HCT116 (cell line): ENCODE results near the gene KRT12. TPM values are rescaled to one million over a fixed set of nuclear protein-coding genes. Genes with fewer than 3 reads are reported as not detected.

Experiments
- ATAC-seq: fragments of 200-7000 bp; cut with Tn5 transposase; 2 replicates; pipeline ENCODE4 v1.9.1; 2020; ENCODE audit warnings: mild to moderate bottlenecking, moderate library complexity
- BruUV-seq: library from RNA; stranded (reverse); fragments of 400-500 nt; replicated peaks from 2 replicates; lab custom pipeline; 2021; lab: Mats Ljungman, UMichigan
- CTCF ChIA-PET: fragments of 300-600 bp; sonication (Branson Sonifier 250); formaldehyde crosslinking; loops from one replicate; lab custom pipeline; 2021; ENCODE audit warnings: antibody characterized with exemption; lab: Charles Lee
- POLR2A ChIA-PET: fragments of 300-600, 350-600 bp; sonication (Branson Sonifier 250); formaldehyde crosslinking; loops from one replicate; lab custom pipeline; 2021; ENCODE audit warnings: antibody characterized with exemption; lab: Charles Lee
- RAD21 ChIA-PET, 2 experiments: fragments of 300-600 bp; sonication (Branson Sonifier 250); formaldehyde crosslinking; loops; one replicate each; lab custom pipeline; 2023; ENCODE audit warnings: low total read pairs in 2 of 2; ENCODE audit not compliant: uncharacterized antibody in 2 of 2, unreplicated experiment in 2 of 2, low non-redundant PET in 1 of 2; lab: Charles Lee
- DNase-seq: peaks from one replicate; pipeline ENCODE4 v3.0.0-alpha.2; 2010; ENCODE audit warnings: low read depth, low spot score
- H2AFZ ChIP-seq: fragments of 200-600 bp; shearing (Covaris generic), sonication (generic); 2 replicates; pipeline ENCODE4 v1.6.1; 2017; ENCODE audit warnings: low read depth, mixed run types, mixed read lengths, antibody characterized with exemption, low read length; ENCODE audit not compliant: poor library complexity, severe bottlenecking
- H3K27ac ChIP-seq: 2 replicates; pipeline ENCODE4 v1.5.1; 2012; ENCODE audit warnings: low read depth, low read length
- H3K27me3 ChIP-seq: fragments of 200-600 bp; sonication (generic); 2 replicates; pipeline ENCODE4 v1.6.1; 2016; ENCODE audit warnings: mixed run types, low read length, mixed read lengths; ENCODE audit not compliant: insufficient read depth
- H3K36me3 ChIP-seq, 2 experiments: fragments of 200-500 bp in 1 of 2; fragments of 200-600 bp in 1 of 2; sonication (Bioruptor generic) in 1 of 2; sonication (generic) in 1 of 2; 2 replicates each; pipeline versions ENCODE4 v1.5.1 to v1.6.1; 2014 to 2016; ENCODE audit warnings: low read length in 2 of 2, inconsistent platforms in 1 of 2, mixed read lengths in 1 of 2, mixed run types in 1 of 2; ENCODE audit not compliant: insufficient read depth in 2 of 2, control insufficient read depth in 1 of 2
- H3K4me1 ChIP-seq, 2 experiments: fragments of 200-600 bp in 1 of 2; sonication (generic) in 1 of 2; 2 replicates each; pipeline versions ENCODE4 v1.5.1 to v1.6.1; 2012 to 2017; ENCODE audit warnings: low read length in 2 of 2, inconsistent platforms in 1 of 2, mild to moderate bottlenecking in 1 of 2, mixed read lengths in 1 of 2, mixed run types in 1 of 2, moderate library complexity in 1 of 2; ENCODE audit not compliant: insufficient read depth in 2 of 2, control insufficient read depth in 1 of 2
- H3K4me2 ChIP-seq: fragments of 200-600 bp; sonication (generic); 2 replicates; pipeline ENCODE4 v1.6.1; 2017; ENCODE audit warnings: mixed run types, low read length, mixed read lengths
- H3K4me3 ChIP-seq, 2 experiments: fragments of 200-600 bp in 1 of 2; sonication (generic) in 1 of 2; replicated peaks in 1 of 2; 2 replicates each; pipeline ENCODE4 v1.5.1; 2011 to 2016; ENCODE audit warnings: low read length in 2 of 2, control low read depth in 1 of 2, low read depth in 1 of 2, mild to moderate bottlenecking in 1 of 2, mixed read lengths in 1 of 2, mixed run types in 1 of 2
- H3K79me2 ChIP-seq: fragments of 200-600 bp; sonication (generic); 2 replicates; pipeline ENCODE4 v1.6.1; 2017; ENCODE audit warnings: mild to moderate bottlenecking, mixed run types, low read length, moderate library complexity, mixed read lengths; ENCODE audit not compliant: insufficient read depth
- H3K9ac ChIP-seq: fragments of 200-600 bp; sonication (generic); 2 replicates; pipeline ENCODE4 v1.6.1; 2016; ENCODE audit warnings: low read length, mixed read lengths
- H3K9me2 ChIP-seq: fragments of 200-600 bp; sonication (generic), shearing (Covaris generic); 2 replicates; pipeline ENCODE4 v1.6.1; 2017; ENCODE audit warnings: mixed run types, mild to moderate bottlenecking, moderate library complexity; ENCODE audit not compliant: insufficient read depth
- H3K9me3 ChIP-seq, 2 experiments: fragments of 200-500 bp in 1 of 2; fragments of 200-600 bp in 1 of 2; sonication (Bioruptor generic) in 1 of 2; sonication (generic) in 1 of 2; 2 replicates each; pipeline ENCODE4 v1.6.1; 2014 to 2017; ENCODE audit warnings: low read length in 2 of 2, mixed read lengths in 2 of 2, inconsistent platforms in 1 of 2, low read depth in 1 of 2, mild to moderate bottlenecking in 1 of 2, mixed run types in 1 of 2, moderate library complexity in 1 of 2; ENCODE audit not compliant: control insufficient read depth in 1 of 2, insufficient read depth in 1 of 2
- H4K20me1 ChIP-seq: fragments of 200-600 bp; sonication (generic), shearing (Covaris generic); 2 replicates; pipeline ENCODE4 v1.6.1; 2017; ENCODE audit warnings: mixed run types, mild to moderate bottlenecking, moderate library complexity; ENCODE audit not compliant: insufficient read depth
- CBX3 ChIP-seq: IDR thresholded peaks from 2 replicates; pipeline ENCODE4 v1.6.1; 2012; ENCODE audit warnings: low read depth
- CEBPB ChIP-seq: IDR thresholded peaks from 2 replicates; pipeline ENCODE4 v1.6.1; 2012; ENCODE audit warnings: low read depth
- CTCF ChIP-seq, 3 experiments: fragments of 200-600 bp in 1 of 3; sonication (generic) in 1 of 3; IDR thresholded peaks in 2 of 3; conservative IDR thresholded peaks in 1 of 3; 2 replicates each; pipeline ENCODE4 v1.5.1; 2012 to 2017; ENCODE audit warnings: low read depth in 2 of 3, low read length in 2 of 3, antibody characterized with exemption in 1 of 3, borderline replicate concordance in 1 of 3, control low read depth in 1 of 3, mild to moderate bottlenecking in 1 of 3, mixed read lengths in 1 of 3, mixed run types in 1 of 3, moderate library complexity in 1 of 3; ENCODE audit not compliant: insufficient read depth in 1 of 3
- EGR1 ChIP-seq: IDR thresholded peaks from 2 replicates; pipeline ENCODE4 v1.6.1; 2012; ENCODE audit warnings: low read depth
- ELF1 ChIP-seq: IDR thresholded peaks from 2 replicates; pipeline ENCODE4 v1.6.1; 2012; ENCODE audit warnings: low read depth, borderline replicate concordance
- EZH2 ChIP-seq: fragments of 200-600 bp; sonication (generic); IDR thresholded peaks from 2 replicates; pipeline ENCODE4 v1.6.1; 2017; ENCODE audit warnings: antibody characterized with exemption, mixed run types
- EZH2phosphoT487 ChIP-seq: fragments of 200-600 bp; IDR thresholded peaks from 2 replicates; pipeline ENCODE4 v1.6.1; 2018; ENCODE audit warnings: antibody characterized with exemption, borderline replicate concordance
- FOSL1 ChIP-seq: IDR thresholded peaks from 2 replicates; pipeline ENCODE4 v1.6.1; 2012; ENCODE audit warnings: low read depth
- JUND ChIP-seq: IDR thresholded peaks from 2 replicates; pipeline ENCODE4 v1.6.1; 2012
- MAX ChIP-seq: IDR thresholded peaks from 2 replicates; pipeline ENCODE4 v1.6.1; 2012
- POLR2A ChIP-seq: IDR thresholded peaks from 2 replicates; pipeline ENCODE4 v1.7.0; 2011; ENCODE audit warnings: borderline replicate concordance; ENCODE audit not compliant: insufficient read depth, insufficient read length; ENCODE audit errors: extremely low read depth
- POLR2AphosphoS5 ChIP-seq: IDR thresholded peaks from 2 replicates; pipeline ENCODE4 v1.6.1; 2011; ENCODE audit warnings: mild to moderate bottlenecking, low read depth, low read length, moderate library complexity
- RAD21 ChIP-seq: IDR thresholded peaks from 2 replicates; pipeline ENCODE4 v1.6.1; 2012; ENCODE audit warnings: low read depth, mild to moderate bottlenecking
- SIN3A ChIP-seq: IDR thresholded peaks from 2 replicates; pipeline ENCODE4 v1.6.1; 2012; ENCODE audit warnings: low read depth
- SP1 ChIP-seq: IDR thresholded peaks from 2 replicates; pipeline ENCODE4 v1.6.1; 2012; ENCODE audit warnings: low read depth
- SRF ChIP-seq: IDR thresholded peaks from 2 replicates; pipeline ENCODE4 v1.6.1; 2012; ENCODE audit warnings: low read depth
- TCF7L2 ChIP-seq: IDR thresholded peaks from 2 replicates; pipeline ENCODE4 v1.7.0; 2011; ENCODE audit warnings: borderline replicate concordance, inconsistent platforms; ENCODE audit not compliant: insufficient read depth, insufficient read length; ENCODE audit errors: extremely low read depth
- YY1 ChIP-seq: IDR thresholded peaks from 2 replicates; pipeline ENCODE4 v1.6.1; 2011; ENCODE audit warnings: low read length, low read depth, moderate library complexity, mild to moderate bottlenecking; ENCODE audit not compliant: insufficient replicate concordance; ENCODE audit errors: extremely low read depth
- ZFX ChIP-seq: fragments of 450-650 bp; IDR thresholded peaks from 2 replicates; pipeline ENCODE4 v1.6.1; 2017
- ZNF274 ChIP-seq: fragments of 200-500 bp; sonication (Bioruptor generic); IDR thresholded peaks from 2 replicates; pipeline ENCODE4 v1.6.1; 2014; ENCODE audit warnings: mild to moderate bottlenecking, low read depth, low read length, inconsistent platforms
- intact Hi-C: fragments of 100-400 bp; cut with micrococcal nuclease; formaldehyde crosslinking; loops from 2 replicates; pipeline ENCODE4 v1.10.0; 2022
- total RNA-seq: library from RNA; stranded (reverse); gene quantifications from one replicate; pipeline ENCODE4 v1.2.1, GENCODE V29; 2021; ENCODE audit not compliant: unreplicated experiment
- TF ChIP-seq, protein P1 (sequence below): IDR thresholded peaks from 2 replicates; pipeline ENCODE4 v1.6.1; 2012; ENCODE audit warnings: low read depth
- TF ChIP-seq, protein P2 (sequence below): IDR thresholded peaks from 2 replicates; pipeline ENCODE4 v1.6.1; 2012

The KRT12 gene
- total RNA-seq, 1 experiment from 2014 or later = not detected

DNA sequence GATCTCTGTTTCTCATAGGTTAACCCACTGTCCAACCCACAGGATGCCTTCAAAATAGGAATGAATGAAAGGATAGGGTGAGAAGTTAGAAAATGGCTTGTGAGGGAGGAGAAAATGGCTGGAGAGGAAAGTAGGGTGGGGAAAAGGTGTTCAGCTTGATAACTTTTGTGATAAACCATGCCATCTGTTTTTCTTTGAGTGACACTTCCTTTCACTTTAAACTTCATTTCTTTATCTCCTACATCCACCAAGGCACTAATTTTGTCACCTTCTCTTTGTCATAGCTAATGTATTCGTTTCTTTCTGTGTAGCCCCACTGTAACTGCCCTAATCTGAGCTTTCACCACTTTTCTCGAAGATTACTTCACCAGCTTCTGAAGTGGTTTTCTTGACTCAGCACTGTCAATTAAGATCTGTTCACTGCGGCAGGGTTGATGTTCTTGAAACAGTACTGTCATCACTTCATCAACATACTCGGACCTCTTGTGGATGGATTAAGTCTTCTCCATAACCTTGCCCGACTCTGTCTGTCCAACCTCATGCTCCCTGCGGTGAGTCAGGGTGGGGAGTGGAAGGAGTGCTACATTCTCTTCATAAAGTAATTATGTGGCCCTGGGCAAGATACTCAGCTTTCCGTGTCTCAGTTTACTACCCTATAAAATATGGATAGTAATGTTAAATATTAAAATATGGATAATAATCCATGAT lies 39.1 kb downstream of the KRT12 start:
- Histone ChIP-seq H3K9me2 (no peaks in the 10 kb centered on the region), H3K36me3 (peaks cover 0 to 4% of the 10 kb centered on the region in 2 experiments; a peak in 1 of 4 replicates), H3K9ac (no peak overlapping the region), H3K27me3 (no peaks in the 10 kb centered on the region), H3K4me1 (peaks cover 3 to 34% of the 10 kb centered on the region in 2 experiments; a peak in 3 of 4 replicates), H3K27ac (peak overlapping the region; percentile 52; the same call in 1 of the 2 replicates), H3K4me2 (peak overlapping the region; percentile 27), H3K79me2 (peaks cover 69% of the 10 kb centered on the region), H4K20me1 (no peaks in the 10 kb centered on the region), H2AFZ (no peak overlapping the region), H3K4me3 (no peak overlapping the region), H3K9me3 (no peaks in the 10 kb centered on the region)
- ATAC-seq (peak; percentile 94), DNase-seq (peak; percentile 80)
- RAD21 ChIA-PET = no interaction called here
- CTCF ChIA-PET = no interaction called here
- POLR2A ChIA-PET = interaction anchor here (0.8 kb wide), 1 partner anchor 861 kb away, joined by 3 read pairs; the partner anchor contains the start of gene EIF1
- BruUV-seq = no TSS peak
- intact Hi-C loops = no loop called here
- TF ChIP-seq, protein P1, sequence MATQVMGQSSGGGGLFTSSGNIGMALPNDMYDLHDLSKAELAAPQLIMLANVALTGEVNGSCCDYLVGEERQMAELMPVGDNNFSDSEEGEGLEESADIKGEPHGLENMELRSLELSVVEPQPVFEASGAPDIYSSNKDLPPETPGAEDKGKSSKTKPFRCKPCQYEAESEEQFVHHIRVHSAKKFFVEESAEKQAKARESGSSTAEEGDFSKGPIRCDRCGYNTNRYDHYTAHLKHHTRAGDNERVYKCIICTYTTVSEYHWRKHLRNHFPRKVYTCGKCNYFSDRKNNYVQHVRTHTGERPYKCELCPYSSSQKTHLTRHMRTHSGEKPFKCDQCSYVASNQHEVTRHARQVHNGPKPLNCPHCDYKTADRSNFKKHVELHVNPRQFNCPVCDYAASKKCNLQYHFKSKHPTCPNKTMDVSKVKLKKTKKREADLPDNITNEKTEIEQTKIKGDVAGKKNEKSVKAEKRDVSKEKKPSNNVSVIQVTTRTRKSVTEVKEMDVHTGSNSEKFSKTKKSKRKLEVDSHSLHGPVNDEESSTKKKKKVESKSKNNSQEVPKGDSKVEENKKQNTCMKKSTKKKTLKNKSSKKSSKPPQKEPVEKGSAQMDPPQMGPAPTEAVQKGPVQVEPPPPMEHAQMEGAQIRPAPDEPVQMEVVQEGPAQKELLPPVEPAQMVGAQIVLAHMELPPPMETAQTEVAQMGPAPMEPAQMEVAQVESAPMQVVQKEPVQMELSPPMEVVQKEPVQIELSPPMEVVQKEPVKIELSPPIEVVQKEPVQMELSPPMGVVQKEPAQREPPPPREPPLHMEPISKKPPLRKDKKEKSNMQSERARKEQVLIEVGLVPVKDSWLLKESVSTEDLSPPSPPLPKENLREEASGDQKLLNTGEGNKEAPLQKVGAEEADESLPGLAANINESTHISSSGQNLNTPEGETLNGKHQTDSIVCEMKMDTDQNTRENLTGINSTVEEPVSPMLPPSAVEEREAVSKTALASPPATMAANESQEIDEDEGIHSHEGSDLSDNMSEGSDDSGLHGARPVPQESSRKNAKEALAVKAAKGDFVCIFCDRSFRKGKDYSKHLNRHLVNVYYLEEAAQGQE = no peak
- no peak for TF ChIP-seq EZH2
- peak; percentile 64 for TF ChIP-seq MAX
- TF ChIP-seq CBX3 = peak; percentile 59
- TF ChIP-seq CTCF (IDR thresholded peaks at IDR 0.05 in 2 of 3, conservative IDR thresholded peaks at IDR 0.05 in 1 of 3; ENCODE audit: borderline replicate concordance in 1 of 3, insufficient read depth in 1 of 3, low read depth in 2 of 3, low read length in 2 of 3) = no peak
- TF ChIP-seq TCF7L2 = peak; percentile 60
- no peak for TF ChIP-seq ELF1
- peak; percentile 91 for TF ChIP-seq CEBPB
- TF ChIP-seq ZNF274 = no peak
- TF ChIP-seq YY1 = no peak
- peak; percentile 83 for TF ChIP-seq SP1
- no peak for TF ChIP-seq EZH2phosphoT487
- peak; percentile 25; the same call in 1 of the 2 replicates for TF ChIP-seq RAD21
- peak; percentile 69 for TF ChIP-seq SIN3A
- TF ChIP-seq POLR2A = no peak
- no peak for TF ChIP-seq EGR1
- TF ChIP-seq, protein P2, sequence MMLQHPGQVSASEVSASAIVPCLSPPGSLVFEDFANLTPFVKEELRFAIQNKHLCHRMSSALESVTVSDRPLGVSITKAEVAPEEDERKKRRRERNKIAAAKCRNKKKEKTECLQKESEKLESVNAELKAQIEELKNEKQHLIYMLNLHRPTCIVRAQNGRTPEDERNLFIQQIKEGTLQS = peak; percentile 40; the same call in 1 of the 2 replicates
- peak; percentile 56; the same call in 1 of the 2 replicates for TF ChIP-seq SRF
- no peak for TF ChIP-seq ZFX
- peak; percentile 86 for TF ChIP-seq JUND
- no peak for TF ChIP-seq POLR2AphosphoS5
- peak; percentile 78 for TF ChIP-seq FOSL1
